ENCODE data around the gene DCAF10. TPM values are rescaled to one million over a fixed set of nuclear protein-coding genes. Genes with fewer than 3 reads are reported as not detected.
"Not testable (repeated sequence)": the region's sequence is repeated elsewhere in the genome, so short reads cannot be mapped to it uniquely, and the experiment has no call there.

Gene DCAF10
- total and polyA plus RNA-seq, 8 donors: 3.9 to 19.6 (median 15.1) TPM

GRCh38 chr9:37873955-37874354 is 73.4 kb downstream of the DCAF10 start:
- FAIRE-seq (no peak), DNase-seq (no peak), ATAC-seq (no peak)
- Histone ChIP-seq H3K27me3 (no peaks in the 10 kb centered on the region), H3K4me1 (no peaks in the 10 kb centered on the region), H3K36me3 (no peaks in the 10 kb centered on the region), H3K4me3 (no peak overlapping the region), H3K9me3 (no peaks in the 10 kb centered on the region), H3K27ac (no peak overlapping the region)
- 92 to 94% methylated on average over 2 of the region's 2 CpGs for WGBS, 2 donors
- intact Hi-C loops (cut with DNase I): no loop called here
- TF ChIP-seq CTCF (IDR thresholded peaks at IDR 0.05): no peak

- no peak for DNase-seq
- Histone ChIP-seq H3K4me3 (no peak overlapping the region), H3K4me1 (no peaks in the 10 kb centered on the region), H3K36me3 (no peaks in the 10 kb centered on the region), H3K27ac (no peak overlapping the region), H3K9me3 (no peaks in the 10 kb centered on the region), H3K27me3 (no peaks in the 10 kb centered on the region)
- ATAC-seq: no peak
- 88 to 91% methylated on average over 1 of the region's 1 CpG for WGBS, 2 donors
- intact Hi-C loops (cut with DNase I): no loop called here
- TF ChIP-seq CTCF (IDR thresholded peaks at IDR 0.05): no peak
- FAIRE-seq: no peak
Measured at GRCh38 chr9:37876376-37876775, 75.8 kb downstream of the DCAF10 start.

GRCh38 chr9:37880916-37881479 is 80.4 kb downstream of the DCAF10 start:
- H3K27ac ChIP-seq: no peak overlapping the region
- ATAC-seq (no peak), DNase-seq (no peak), FAIRE-seq (no peak)
- H3K27me3 ChIP-seq: no peaks in the 10 kb centered on the region
- WGBS, 2 donors: 93 to 95% methylated on average over 2 of the region's 2 CpGs
- no peak for TF ChIP-seq CTCF (IDR thresholded peaks at IDR 0.05)
- H3K9me3 ChIP-seq: no peaks in the 10 kb centered on the region
- H3K36me3 ChIP-seq: no peaks in the 10 kb centered on the region
- no peak overlapping the region for H3K4me3 ChIP-seq
- intact Hi-C loops (cut with DNase I): no loop called here
- no peaks in the 10 kb centered on the region for H3K4me1 ChIP-seq

GRCh38 chr9:37887977-37888583 is 87.5 kb downstream of the DCAF10 start:
- FAIRE-seq; ATAC-seq; H3K27ac ChIP-seq; DNase-seq; H3K27me3 ChIP-seq; H3K4me1 ChIP-seq; H3K36me3 ChIP-seq; H3K9me3 ChIP-seq; H3K4me3 ChIP-seq; intact Hi-C loops (cut with DNase I): not testable (repeated sequence)
- WGBS, 2 donors: 95 to 96% methylated on average over 10 to 11 of the region's 11 CpGs

- no peak for FAIRE-seq
- Histone ChIP-seq H3K9me3 (no peaks in the 10 kb centered on the region), H3K27ac (no peak overlapping the region), H3K27me3 (no peaks in the 10 kb centered on the region), H3K4me3 (no peak overlapping the region), H3K36me3 (peaks cover 0 to 8% (median 2%) of the 10 kb centered on the region in 3 donors), H3K4me1 (no peaks in the 10 kb centered on the region)
- ATAC-seq: no peak
- intact Hi-C loops (cut with DNase I): no loop called here
- no peak for DNase-seq
- no peak for TF ChIP-seq CTCF (IDR thresholded peaks at IDR 0.05)
Measured at GRCh38 chr9:37889536-37889935, 88.9 kb downstream of the DCAF10 start.

- FAIRE-seq; H3K4me3 ChIP-seq; H3K27ac ChIP-seq; H3K27me3 ChIP-seq; H3K4me1 ChIP-seq; ATAC-seq; H3K9me3 ChIP-seq; DNase-seq; intact Hi-C loops (cut with DNase I): not testable (repeated sequence)
- peaks cover 0 to 11% (median 3%) of the 10 kb centered on the region in 3 donors for H3K36me3 ChIP-seq
- WGBS, 2 donors: 98 to 99% methylated on average over 13 to 17 of the region's 17 CpGs
Measured at GRCh38 chr9:37891042-37891441, 90.4 kb downstream of the DCAF10 start.
